HepG2 (cell line): ENCODE data around the gene ATR.

Source experiments
- CTCF ChIP-seq: sonication (generic); formaldehyde crosslinking; IDR thresholded peaks from 2 replicates; pipeline ENCODE4 v1.5.0; 2020; ENCODE audit warnings: mild to moderate bottlenecking, missing genetic modification reagents, moderate library complexity
- MXD1 ChIP-seq: sonication (generic); formaldehyde crosslinking; IDR thresholded peaks from 2 replicates; pipeline ENCODE4 v1.4.0; 2020; ENCODE audit warnings: mild to moderate bottlenecking, missing genetic modification reagents
- ZNF275 ChIP-seq: sonication (generic); formaldehyde crosslinking; IDR thresholded peaks from 2 replicates; pipeline ENCODE4 v1.8.0; 2022; ENCODE audit warnings: missing genetic modification reagents, mild to moderate bottlenecking, inconsistent platforms, borderline replicate concordance

- TF ChIP-seq MXD1 (CRISPR knock-in tag): no peak
- no peak for TF ChIP-seq ZNF275 (CRISPR knock-in tag)
- TF ChIP-seq CTCF (CRISPR knock-in tag): no peak
These were observed 110.8 kb downstream of the ATR start for GRCh38 chr3:142467768-142468167.
